D721Med (cell line): ENCODE results near the gene MUC5AC.

Experiments
- DNase-seq: peaks from one replicate; pipeline ENCODE4 v3.0.0; 2011; ENCODE audit warnings: low spot score; ENCODE audit not compliant: insufficient read length
- FAIRE-seq: peaks from 2 replicates; lab custom pipeline; 2011; peaks lifted over from hg19 to GRCh38; lab: Jason Lieb, UNC
- TF ChIP-seq, protein P1 (sequence below): IDR thresholded peaks from 2 replicates; pipeline ENCODE4 v1.5.1; 2012; ENCODE audit warnings: mild to moderate bottlenecking, control low read depth; ENCODE audit not compliant: insufficient read depth; ENCODE audit errors: missing control alignments

Gene MUC5AC

DNA sequence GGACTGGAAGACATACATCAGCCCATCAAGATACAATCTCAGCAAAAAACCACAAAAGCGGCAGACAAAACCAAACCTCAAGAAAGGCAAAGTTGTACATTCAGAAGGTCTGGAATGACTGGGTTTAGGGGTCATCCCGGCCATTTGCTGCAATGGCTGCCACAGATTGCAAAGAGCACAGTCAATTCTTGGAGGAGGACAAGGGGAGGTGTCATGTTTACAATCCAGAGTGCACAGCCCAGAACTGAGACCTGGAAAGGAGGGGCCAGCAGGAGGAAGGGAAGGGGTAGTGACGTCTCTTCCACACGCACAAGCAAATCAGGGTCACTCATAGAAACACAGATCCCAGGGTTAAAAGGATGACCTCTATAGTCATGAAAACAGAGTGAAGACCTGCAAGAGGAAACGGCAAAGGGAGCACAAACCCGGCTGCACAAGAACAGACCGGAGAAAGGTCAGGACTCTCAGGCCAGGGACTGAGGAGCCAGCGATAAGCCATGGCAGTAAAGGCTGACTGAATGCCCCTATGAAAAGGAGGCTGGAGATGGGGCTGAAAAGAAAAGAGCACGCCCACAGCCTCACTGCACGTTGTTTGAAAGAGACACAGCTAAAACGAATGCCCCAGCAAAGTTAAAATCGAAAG lies 18.2 kb upstream of the MUC5AC start:
- no peak for DNase-seq
- TF ChIP-seq, protein P1, sequence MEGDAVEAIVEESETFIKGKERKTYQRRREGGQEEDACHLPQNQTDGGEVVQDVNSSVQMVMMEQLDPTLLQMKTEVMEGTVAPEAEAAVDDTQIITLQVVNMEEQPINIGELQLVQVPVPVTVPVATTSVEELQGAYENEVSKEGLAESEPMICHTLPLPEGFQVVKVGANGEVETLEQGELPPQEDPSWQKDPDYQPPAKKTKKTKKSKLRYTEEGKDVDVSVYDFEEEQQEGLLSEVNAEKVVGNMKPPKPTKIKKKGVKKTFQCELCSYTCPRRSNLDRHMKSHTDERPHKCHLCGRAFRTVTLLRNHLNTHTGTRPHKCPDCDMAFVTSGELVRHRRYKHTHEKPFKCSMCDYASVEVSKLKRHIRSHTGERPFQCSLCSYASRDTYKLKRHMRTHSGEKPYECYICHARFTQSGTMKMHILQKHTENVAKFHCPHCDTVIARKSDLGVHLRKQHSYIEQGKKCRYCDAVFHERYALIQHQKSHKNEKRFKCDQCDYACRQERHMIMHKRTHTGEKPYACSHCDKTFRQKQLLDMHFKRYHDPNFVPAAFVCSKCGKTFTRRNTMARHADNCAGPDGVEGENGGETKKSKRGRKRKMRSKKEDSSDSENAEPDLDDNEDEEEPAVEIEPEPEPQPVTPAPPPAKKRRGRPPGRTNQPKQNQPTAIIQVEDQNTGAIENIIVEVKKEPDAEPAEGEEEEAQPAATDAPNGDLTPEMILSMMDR: no peak
- FAIRE-seq: no peak

DNA sequence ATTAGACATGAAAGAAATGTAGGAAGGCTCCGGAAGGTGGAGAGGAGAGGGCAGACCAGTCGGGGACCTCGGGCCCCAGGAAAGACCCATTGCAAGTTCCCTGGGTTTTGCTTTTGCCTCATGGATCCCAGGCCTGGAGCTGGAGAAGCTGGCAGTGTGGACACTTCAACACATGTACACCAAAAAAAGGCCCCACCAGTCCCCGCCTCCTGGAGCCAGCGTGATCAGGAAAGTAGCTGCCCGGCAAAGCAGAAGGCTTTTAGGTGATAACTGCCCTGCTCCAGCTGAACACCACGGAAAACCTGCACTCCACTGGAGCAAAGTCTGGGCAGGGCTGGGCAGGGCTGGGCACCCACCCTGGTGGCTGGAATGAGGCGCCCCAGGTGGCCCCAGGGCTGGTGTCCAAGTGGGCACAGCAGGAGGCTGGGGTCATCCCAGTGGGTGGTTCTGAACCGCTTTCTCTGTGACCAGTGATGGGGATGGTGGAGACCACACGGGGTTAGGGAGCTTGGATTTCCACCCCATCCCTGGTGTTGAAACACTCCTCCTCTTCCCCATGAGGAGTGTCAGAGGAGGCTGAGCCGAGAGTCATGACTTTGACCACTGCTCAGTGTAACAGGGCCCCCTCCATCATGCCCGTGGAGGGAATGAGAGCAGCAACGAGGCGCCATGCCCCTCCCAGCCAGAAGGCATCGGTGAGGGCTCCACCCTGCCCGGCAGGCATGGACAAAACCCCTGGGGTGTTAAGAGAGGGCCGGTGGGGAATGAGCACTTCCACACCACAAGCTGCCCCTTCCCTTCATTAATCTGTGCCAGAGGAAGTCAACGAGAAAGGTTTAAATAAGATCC lies 16.9 kb upstream of the MUC5AC start:
- DNase-seq (no peak), FAIRE-seq (no peak)
- TF ChIP-seq, protein P1: no peak

DNA sequence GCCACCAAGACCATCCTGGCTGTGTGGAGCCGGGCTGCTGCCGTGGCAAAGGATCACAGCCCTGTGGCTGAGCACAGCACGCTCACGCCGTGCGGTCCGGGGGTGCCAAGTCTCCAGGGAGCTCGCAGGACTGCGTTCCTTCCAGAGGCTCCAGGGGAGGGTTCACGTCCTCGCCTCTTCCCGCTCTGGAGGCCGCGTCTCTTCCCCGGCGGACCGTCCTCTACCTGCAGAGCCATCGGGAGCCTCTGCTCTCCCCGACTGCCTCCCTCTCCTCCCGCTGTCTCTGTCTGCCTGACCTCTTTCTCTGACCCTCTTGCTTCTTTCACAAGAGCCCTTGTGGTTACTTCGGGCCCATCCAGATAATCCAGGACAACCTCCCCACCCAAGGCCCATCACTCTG lies 11.4 kb upstream of the MUC5AC start:
- DNase-seq (no peak), FAIRE-seq (no peak)
- TF ChIP-seq, protein P1: no peak

DNA sequence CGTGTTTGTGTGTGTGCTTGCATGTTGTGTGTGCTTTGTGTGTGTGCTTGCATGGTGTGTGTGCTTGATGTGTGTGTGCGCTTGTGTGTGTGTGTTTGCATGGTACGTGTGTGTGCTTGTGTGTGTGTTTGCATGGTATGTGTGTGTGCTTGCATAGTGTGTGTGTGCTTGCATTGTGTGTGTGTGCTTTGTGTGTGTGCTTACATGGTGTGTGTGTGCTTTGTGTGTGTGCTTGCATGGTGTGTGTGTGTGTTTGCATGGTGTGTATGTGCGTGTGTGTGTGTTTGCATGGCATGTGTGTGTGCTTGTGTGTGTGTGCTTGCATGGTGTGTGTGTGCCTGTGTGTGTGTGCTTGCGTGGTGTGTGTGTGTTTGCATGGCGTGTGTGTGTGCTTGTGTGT lies 10.0 kb upstream of the MUC5AC start:
- TF ChIP-seq, protein P1: no peak
- FAIRE-seq (no peak), DNase-seq (no peak)

DNA sequence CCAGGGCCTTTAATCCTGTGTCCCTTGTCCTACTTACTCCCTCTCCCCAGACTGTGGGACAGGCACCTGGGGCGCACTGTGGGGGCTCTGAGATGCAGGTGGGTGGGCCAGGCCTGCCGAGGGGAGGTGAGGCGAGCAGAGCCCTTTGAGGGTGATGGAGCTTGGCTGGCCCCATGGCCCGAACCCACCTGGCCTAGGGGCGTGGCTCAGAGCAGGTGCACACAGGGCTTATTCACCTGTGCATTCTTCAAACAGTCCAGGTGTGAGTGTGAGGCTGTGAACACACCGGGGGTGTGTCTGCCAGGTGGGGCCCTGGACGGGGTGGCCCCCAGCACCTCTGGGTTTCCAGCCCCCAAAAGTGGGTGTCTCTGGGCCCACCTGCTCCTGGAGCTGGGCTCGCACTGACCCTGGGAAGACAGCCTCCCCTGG lies 9.0 kb upstream of the MUC5AC start:
- DNase-seq: no peak
- TF ChIP-seq, protein P1: no peak
- no peak for FAIRE-seq

DNA sequence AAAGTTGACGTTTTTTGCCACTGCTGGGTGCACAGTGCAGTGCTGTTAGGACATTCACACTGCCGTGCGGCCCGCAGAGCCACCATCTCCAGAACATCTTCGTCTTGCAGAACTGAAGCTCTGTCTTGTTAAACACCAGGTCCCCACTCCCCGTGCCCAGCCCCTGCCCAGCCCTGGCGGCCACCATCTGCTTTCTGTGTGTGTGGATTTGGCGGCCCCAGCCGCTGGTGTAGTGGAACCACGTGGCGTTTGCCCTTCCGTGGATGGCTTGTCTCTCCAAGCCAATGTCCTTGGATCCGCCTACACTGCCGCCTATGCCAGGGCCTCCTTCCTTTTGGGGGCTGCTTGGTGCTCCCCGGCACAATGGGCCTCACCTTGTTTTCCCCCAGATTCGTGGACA lies 8.2 kb upstream of the MUC5AC start:
- DNase-seq (no peak), FAIRE-seq (no peak)
- TF ChIP-seq, protein P1: no peak

DNA sequence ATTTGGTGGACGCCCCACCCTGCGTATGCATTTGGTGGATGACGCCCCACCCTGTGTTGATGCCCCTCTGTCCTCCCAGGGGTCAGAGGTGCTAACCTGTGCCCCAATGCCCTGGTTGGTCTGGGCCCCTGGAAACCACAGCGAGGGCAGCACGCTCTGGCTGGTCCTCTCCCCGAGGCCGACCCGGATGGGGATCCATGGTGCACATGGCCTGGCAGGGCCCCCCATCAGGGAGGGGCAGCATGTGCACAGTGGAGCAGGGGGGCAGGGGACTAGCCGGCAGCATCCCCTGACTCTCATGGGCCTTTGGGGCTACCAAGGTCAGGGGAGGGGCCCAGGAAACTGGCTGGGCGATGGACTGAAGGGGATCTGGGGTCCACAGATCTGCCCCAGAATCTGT lies 7.6 kb upstream of the MUC5AC start:
- no peak for FAIRE-seq
- DNase-seq: no peak
- TF ChIP-seq, protein P1: no peak
